Testis (tissue), 2 donors: ENCODE measurements around the gene AGBL4.

Experiments used
- CTCF ChIP-seq, 3 experiments: fragments of 450-650 bp in 2 of 3; fragments of 200-600 bp in 1 of 3; sonication (generic) in 1 of 3; IDR thresholded peaks; one replicate each; pipeline ENCODE4 v1.5.1; 2016 to 2019; ENCODE audit warnings: antibody characterized with exemption in 3 of 3, mild to moderate bottlenecking in 2 of 3, moderate library complexity in 1 of 3
- POLR2A ChIP-seq: fragments of 450-650 bp; IDR thresholded peaks from one replicate; pipeline ENCODE4 v1.6.1; 2017; ENCODE audit warnings: antibody characterized with exemption, mild to moderate bottlenecking, moderate library complexity

DNA sequence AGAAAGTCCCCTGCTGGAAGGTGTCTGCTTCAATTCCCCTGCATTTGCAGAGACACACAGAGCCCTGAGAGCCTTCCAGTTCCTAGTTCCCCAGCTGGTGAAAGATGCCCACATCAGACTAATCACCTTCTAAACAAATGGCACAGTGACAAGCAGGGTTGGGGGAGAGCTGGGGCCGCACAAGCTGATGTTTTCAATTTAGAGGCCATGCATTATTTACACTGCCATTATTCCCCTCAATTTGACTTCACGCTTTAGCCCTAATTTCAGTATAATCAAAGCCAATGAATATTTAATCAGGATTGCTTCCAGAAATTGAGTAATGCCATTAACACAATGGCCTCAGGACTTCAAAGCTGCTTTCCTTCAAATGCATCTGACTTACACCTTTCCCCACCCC lies 1328.6 kb downstream of the AGBL4 start:
- TF ChIP-seq CTCF (IDR thresholded peaks at IDR 0.05) (no peak), POLR2A (no peak)
